ENCODE results near the gene TMEM91.

The TMEM91 gene

GRCh38 chr19:41427647-41428480, 51.5 kb downstream of the TMEM91 start:
- peak in 14 of 58 donors; percentile 7 to 56 (median 16) for DNase-seq

GRCh38 chr19:41428481-41428859, 52.1 kb downstream of the TMEM91 start:
- DNase-seq: no peak

GRCh38 chr19:41430922-41431321, 54.6 kb downstream of the TMEM91 start:
- DNase-seq: no peak

- DNase-seq: peak in 3 of 58 donors; percentile 8 to 11 (median 9)
Observed at GRCh38 chr19:41431426-41432386, 55.4 kb downstream of the TMEM91 start.

GRCh38 chr19:41433171-41433570, 56.8 kb downstream of the TMEM91 start:
- DNase-seq: peak in 5 of 58 donors; percentile 2 to 22 (median 6)

All from anterior cingulate cortex (tissue), 58 donors.